GM18520 (cell line): ENCODE results near the gene NCOA3.
"Not testable (repeated sequence)": the region's sequence is repeated elsewhere in the genome, so short reads cannot be mapped to it uniquely, and the experiment has no call there.

Source experiments
- ATAC-seq: cut with Tn5 transposase; IDR thresholded peaks from one replicate; pipeline ENCODE4 v1.9.1; 2021; ENCODE audit not compliant: unreplicated experiment

The NCOA3 gene

GRCh38 chr20:47501482-47502270 lies at the start of gene NCOA3:
NCOA3 (plus strand) TSS chr20:47501887; CDS start chr20:47622248, 120,361 bp downstream.
- peak; percentile 57 for ATAC-seq

- ATAC-seq: no peak
Measured at GRCh38 chr20:47452736-47453161, 48.9 kb upstream of the NCOA3 start.

GRCh38 chr20:47453167-47453782 lies 48.4 kb upstream of the NCOA3 start:
- ATAC-seq: peak; percentile 84

GRCh38 chr20:47454298-47455132 lies 47.2 kb upstream of the NCOA3 start:
- ATAC-seq: no peak

- no peak for ATAC-seq
Measured at GRCh38 chr20:47455133-47456040, 46.3 kb upstream of the NCOA3 start.

GRCh38 chr20:47456041-47456537 lies 45.6 kb upstream of the NCOA3 start:
- no peak for ATAC-seq

GRCh38 chr20:47456952-47457724 lies 44.5 kb upstream of the NCOA3 start:
- ATAC-seq: no peak

GRCh38 chr20:47458280-47459050 lies 43.2 kb upstream of the NCOA3 start:
- ATAC-seq: not testable (repeated sequence)

- ATAC-seq: no peak
Measured at GRCh38 chr20:47459344-47460073, 42.2 kb upstream of the NCOA3 start.

GRCh38 chr20:47460761-47461112 lies 41.0 kb upstream of the NCOA3 start:
- ATAC-seq: not testable (repeated sequence)

- ATAC-seq: no peak
Measured at GRCh38 chr20:47461120-47461685, 40.5 kb upstream of the NCOA3 start.

- ATAC-seq: not testable (repeated sequence)
Measured at GRCh38 chr20:47461906-47462305, 39.8 kb upstream of the NCOA3 start.

- no peak for ATAC-seq
Measured at GRCh38 chr20:47464380-47465101, 37.1 kb upstream of the NCOA3 start.

- no peak for ATAC-seq
Measured at GRCh38 chr20:47465335-47466090, 36.2 kb upstream of the NCOA3 start.

- ATAC-seq: no peak
Measured at GRCh38 chr20:47466213-47466612, 35.5 kb upstream of the NCOA3 start.

GRCh38 chr20:47466704-47467459 lies 34.8 kb upstream of the NCOA3 start:
- ATAC-seq: no peak
